ENCODE measurements around the gene HEATR5B.
"Not testable (repeated sequence)": the region's sequence is repeated elsewhere in the genome, so short reads cannot be mapped to it uniquely, and the experiment has no call there.

HEATR5B gene

GRCh38 chr2:36941867-36942266 lies 142.3 kb downstream of the HEATR5B start:
- no peak for DNase-seq (ENCODE audit: low read depth in 2 of 2)

DNA sequence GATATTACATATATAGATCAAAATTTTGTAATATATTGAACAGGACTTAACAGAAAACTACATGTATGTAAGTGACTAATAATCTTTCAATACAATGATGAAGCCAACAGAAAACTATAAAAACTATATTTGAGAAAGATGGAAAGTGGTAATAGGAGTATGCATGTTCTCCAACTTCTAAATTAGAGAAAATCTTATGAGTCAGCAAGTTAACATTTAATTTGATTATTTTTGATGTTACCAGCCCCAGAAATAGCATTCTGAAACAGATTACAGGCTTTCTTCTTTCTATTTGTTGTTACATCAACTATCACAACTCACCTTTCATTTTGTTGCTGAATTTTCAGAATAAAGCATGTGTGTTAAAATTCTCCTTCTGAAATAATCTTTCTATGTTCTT lies 147.6 kb downstream of the HEATR5B start:
- DNase-seq (ENCODE audit: low read depth in 2 of 2), result not testable (repeated sequence)

DNA sequence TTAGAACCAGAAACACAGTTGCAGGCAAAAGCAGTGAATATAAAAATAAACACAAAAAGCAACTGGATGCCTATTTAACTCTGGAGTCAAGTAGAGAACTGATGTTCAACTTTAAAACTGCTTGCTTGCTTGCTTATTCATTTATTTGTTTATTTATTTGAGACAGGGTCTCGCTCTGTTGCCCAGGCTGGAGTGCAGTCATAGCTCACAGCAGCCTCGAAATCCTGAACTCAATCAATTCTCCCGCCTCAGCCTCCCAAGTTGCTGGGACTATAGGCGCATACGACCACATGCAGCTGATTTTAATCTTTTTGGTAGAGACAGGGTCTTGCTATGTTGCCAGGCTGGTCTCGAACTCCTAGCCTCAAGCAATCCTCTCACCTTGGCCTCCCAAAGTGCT lies 152.5 kb downstream of the HEATR5B start:
- not testable (repeated sequence) for DNase-seq (ENCODE audit: low read depth in 2 of 2)

Data from stimulated activated CD4-positive, alpha-beta T cell treated with anti-CD3 and anti-CD28 coated beads, Interleukin-15, amount 100 ng/mL, for 48 hours (primary cell).